Glutamatergic neuron (in vitro differentiated cells): ENCODE data around the gene HAT1. TPM values are rescaled to one million over a fixed set of nuclear protein-coding genes. Genes with fewer than 3 reads are reported as not detected.

Experiments
- DNase-seq: peaks from one replicate; pipeline ENCODE4 v3.0.0; 2022
- H3K27ac Mint-ChIP-seq: one replicate; pipeline ENCODE4 v1.8.0; 2020; ENCODE audit warnings: mild to moderate bottlenecking, mixed read lengths, inconsistent platforms; ENCODE audit not compliant: unreplicated experiment
- H3K27me3 Mint-ChIP-seq: one replicate; pipeline ENCODE4 v1.8.0; 2020; ENCODE audit warnings: mild to moderate bottlenecking, moderate library complexity, mixed read lengths, inconsistent platforms; ENCODE audit not compliant: unreplicated experiment
- H3K36me3 Mint-ChIP-seq: one replicate; pipeline ENCODE4 v1.8.0; 2020; ENCODE audit warnings: mild to moderate bottlenecking, mixed read lengths, inconsistent platforms; ENCODE audit not compliant: unreplicated experiment
- H3K4me1 Mint-ChIP-seq: one replicate; pipeline ENCODE4 v1.8.0; 2020; ENCODE audit warnings: mild to moderate bottlenecking, low read depth, mixed read lengths, inconsistent platforms; ENCODE audit not compliant: unreplicated experiment
- H3K4me3 Mint-ChIP-seq: one replicate; pipeline ENCODE4 v1.8.0; 2020; ENCODE audit warnings: mild to moderate bottlenecking, mixed read lengths, inconsistent platforms; ENCODE audit not compliant: unreplicated experiment
- H3K9me3 Mint-ChIP-seq: one replicate; pipeline ENCODE4 v1.8.0; 2020; ENCODE audit warnings: mild to moderate bottlenecking, moderate library complexity, mixed read lengths, inconsistent platforms; ENCODE audit not compliant: unreplicated experiment
- CTCF ChIP-seq: fragments of 200-600 bp; sonication (generic); IDR thresholded peaks from one replicate; pipeline ENCODE4 v1.5.0; 2021; ENCODE audit not compliant: partially characterized antibody, unreplicated experiment
- total RNA-seq: library from RNA; stranded (reverse); fragmentation: NEBNext Ultra II Directional; extraction: Animal tissue kit (Norgen Biotek cat#: 25700); gene quantifications from one replicate; pipeline ENCODE4 v1.2.1, GENCODE V29; 2021; ENCODE audit not compliant: unreplicated experiment

HAT1 gene
- total RNA-seq, 1 donor from 2014 or later, result 19.9 TPM

- Mint-ChIP-seq H3K4me1 (peaks cover 2% of the 10 kb centered on the region), H3K27me3 (peaks cover 5% of the 10 kb centered on the region), H3K36me3 (no peaks in the 10 kb centered on the region), H3K27ac (no peak overlapping the region), H3K9me3 (peaks cover 3% of the 10 kb centered on the region), H3K4me3 (no peak overlapping the region)
- no peak for TF ChIP-seq CTCF
- DNase-seq, result no peak
These were observed 19.3 kb upstream of the HAT1 start for GRCh38 chr2:171902840-171903420.

- Mint-ChIP-seq H3K9me3 (no peaks in the 10 kb centered on the region), H3K27me3 (peaks cover 2% of the 10 kb centered on the region), H3K27ac (no peak overlapping the region), H3K4me3 (no peak overlapping the region), H3K4me1 (no peaks in the 10 kb centered on the region), H3K36me3 (no peaks in the 10 kb centered on the region)
- no peak for DNase-seq
- TF ChIP-seq CTCF, result no peak
These were observed 14.0 kb upstream of the HAT1 start for GRCh38 chr2:171908235-171908634.

- no peak overlapping the region for H3K27ac Mint-ChIP-seq
- DNase-seq, result no peak
- no peaks in the 10 kb centered on the region for H3K36me3 Mint-ChIP-seq
- TF ChIP-seq CTCF, result no peak
- H3K27me3 Mint-ChIP-seq, result peaks cover 2% of the 10 kb centered on the region
- H3K4me3 Mint-ChIP-seq, result no peak overlapping the region
- H3K4me1 Mint-ChIP-seq, result no peaks in the 10 kb centered on the region
- no peaks in the 10 kb centered on the region for H3K9me3 Mint-ChIP-seq
These were observed 13.0 kb upstream of the HAT1 start for GRCh38 chr2:171909266-171909665.

- no peak for DNase-seq
- H3K4me1 Mint-ChIP-seq, result no peaks in the 10 kb centered on the region
- H3K4me3 Mint-ChIP-seq, result no peak overlapping the region
- H3K27me3 Mint-ChIP-seq, result no peaks in the 10 kb centered on the region
- no peaks in the 10 kb centered on the region for H3K36me3 Mint-ChIP-seq
- no peak for TF ChIP-seq CTCF
- no peaks in the 10 kb centered on the region for H3K9me3 Mint-ChIP-seq
- no peak overlapping the region for H3K27ac Mint-ChIP-seq
These were observed 11.8 kb upstream of the HAT1 start for GRCh38 chr2:171910494-171910893.

- H3K36me3 Mint-ChIP-seq, result no peaks in the 10 kb centered on the region
- no peaks in the 10 kb centered on the region for H3K9me3 Mint-ChIP-seq
- no peak for TF ChIP-seq CTCF
- no peaks in the 10 kb centered on the region for H3K27me3 Mint-ChIP-seq
- no peaks in the 10 kb centered on the region for H3K4me1 Mint-ChIP-seq
- H3K4me3 Mint-ChIP-seq, result no peak overlapping the region
- no peak for DNase-seq
- no peak overlapping the region for H3K27ac Mint-ChIP-seq
These were observed 8.7 kb upstream of the HAT1 start for GRCh38 chr2:171913517-171913916.
